Vagina (tissue), 2 donors: ENCODE results near the gene AJUBA. TPM values are rescaled to one million over a fixed set of nuclear protein-coding genes. Genes with fewer than 3 reads are reported as not detected.
"Not testable (repeated sequence)": the region's sequence is repeated elsewhere in the genome, so short reads cannot be mapped to it uniquely, and the experiment has no call there.

Experiments used
- DNase-seq, 2 donors: peaks; one replicate each; pipeline ENCODE4 v3.0.0-alpha.2; 2017; ENCODE audit errors: extremely low spot score in 2 of 2
- H3K27ac ChIP-seq: fragments of 200-600 bp; sonication (generic); one replicate; pipeline ENCODE4 v1.5.1; 2019
- H3K27me3 ChIP-seq: fragments of 200-600 bp; sonication (generic); one replicate; pipeline ENCODE4 v1.5.1; 2019
- H3K36me3 ChIP-seq, 2 donors: fragments of 200-600 bp; sonication (generic); one replicate each; pipeline ENCODE4 v1.5.1; 2017 to 2019
- H3K4me1 ChIP-seq: fragments of 200-600 bp; sonication (generic); one replicate; pipeline ENCODE4 v1.5.1; 2019
- H3K4me3 ChIP-seq, 2 donors: fragments of 200-600 bp; sonication (generic); 1 replicate in 1 of 2; 2 replicates in 1 of 2; pipeline ENCODE4 v1.5.1; 2016 to 2019
- H3K9me3 ChIP-seq: fragments of 200-600 bp; sonication (generic); one replicate; pipeline ENCODE4 v1.5.1; 2019
- CTCF ChIP-seq, 3 experiments: fragments of 450-650 bp in 2 of 3; fragments of 200-600 bp in 1 of 3; sonication (generic) in 1 of 3; IDR thresholded peaks; one replicate each; pipeline ENCODE4 v1.5.1; 2017 to 2019; ENCODE audit warnings: antibody characterized with exemption in 3 of 3, mild to moderate bottlenecking in 2 of 3, moderate library complexity in 2 of 3
- POLR2A ChIP-seq, 2 donors: fragments of 450-650 bp; IDR thresholded peaks; one replicate each; pipeline ENCODE4 v1.6.1; 2017; ENCODE audit warnings: antibody characterized with exemption in 2 of 2, mild to moderate bottlenecking in 2 of 2, moderate library complexity in 2 of 2
- POLR2AphosphoS5 ChIP-seq, 2 donors: sonication (generic); formaldehyde crosslinking; IDR thresholded peaks; one replicate each; pipeline ENCODE4 v1.9.0; 2017; ENCODE audit warnings: antibody characterized with exemption in 2 of 2, mild to moderate bottlenecking in 2 of 2, low read depth in 1 of 2; ENCODE audit not compliant: insufficient read depth in 1 of 2
- intact Hi-C: fragments of 100-400 bp; cut with DNase I; formaldehyde crosslinking; loops from one replicate; pipeline ENCODE4 v1.15.1; 2023
- total RNA-seq: library from RNA; depleted of rRNA; stranded (reverse); fragments of >200 nt; gene quantifications from one replicate; pipeline ENCODE4 v1.2.3, GENCODE V29; 2016

The AJUBA gene
- total RNA-seq, 1 donor from 2014 or later: 21.9 TPM

- no peaks in the 10 kb centered on the region for H3K9me3 ChIP-seq
- intact Hi-C loops: no loop called here
- TF ChIP-seq CTCF (IDR thresholded peaks at IDR 0.05) (no peak), POLR2AphosphoS5 (IDR thresholded peaks at IDR 0.05; ENCODE audit: insufficient read depth in 1 of 2, low read depth in 1 of 2) (no peak), POLR2A (IDR thresholded peaks at IDR 0.05) (no peak)
- H3K36me3 ChIP-seq: peaks cover 0 to 8% of the 10 kb centered on the region in 2 donors
- H3K27ac ChIP-seq: no peak overlapping the region
- H3K27me3 ChIP-seq: no peaks in the 10 kb centered on the region
- DNase-seq: no peak
- H3K4me1 ChIP-seq: no peaks in the 10 kb centered on the region
- no peak overlapping the region for H3K4me3 ChIP-seq
Observed at GRCh38 chr14:23020143-23021128, 38.1 kb upstream of the AJUBA start.

GRCh38 chr14:23018107-23018506 lies 35.8 kb upstream of the AJUBA start:
- Histone ChIP-seq H3K4me1 (no peaks in the 10 kb centered on the region), H3K27ac (no peak overlapping the region), H3K27me3 (no peaks in the 10 kb centered on the region), H3K9me3 (no peaks in the 10 kb centered on the region), H3K4me3 (no peak overlapping the region), H3K36me3 (no peaks in the 10 kb centered on the region)
- intact Hi-C loops: no loop called here
- no peak for TF ChIP-seq POLR2AphosphoS5 (IDR thresholded peaks at IDR 0.05; ENCODE audit: insufficient read depth in 1 of 2, low read depth in 1 of 2)
- no peak for TF ChIP-seq POLR2A (IDR thresholded peaks at IDR 0.05)
- no peak for TF ChIP-seq CTCF (IDR thresholded peaks at IDR 0.05)
- no peak for DNase-seq

- DNase-seq: no peak
- intact Hi-C loops: no loop called here
- Histone ChIP-seq H3K27me3 (no peaks in the 10 kb centered on the region), H3K36me3 (no peaks in the 10 kb centered on the region), H3K4me1 (no peaks in the 10 kb centered on the region), H3K27ac (no peak overlapping the region), H3K9me3 (no peaks in the 10 kb centered on the region), H3K4me3 (no peak overlapping the region)
- TF ChIP-seq POLR2AphosphoS5 (IDR thresholded peaks at IDR 0.05; ENCODE audit: insufficient read depth in 1 of 2, low read depth in 1 of 2) (no peak), POLR2A (IDR thresholded peaks at IDR 0.05) (no peak), CTCF (IDR thresholded peaks at IDR 0.05) (no peak)
Observed at GRCh38 chr14:23017091-23017490, 34.7 kb upstream of the AJUBA start.

GRCh38 chr14:23015618-23016017 lies 33.3 kb upstream of the AJUBA start:
- Histone ChIP-seq H3K4me3 (no peak overlapping the region), H3K27ac (no peak overlapping the region), H3K36me3 (no peaks in the 10 kb centered on the region), H3K4me1 (no peaks in the 10 kb centered on the region), H3K9me3 (no peaks in the 10 kb centered on the region), H3K27me3 (no peaks in the 10 kb centered on the region)
- no peak for TF ChIP-seq CTCF (IDR thresholded peaks at IDR 0.05)
- TF ChIP-seq POLR2AphosphoS5 (IDR thresholded peaks at IDR 0.05; ENCODE audit: insufficient read depth in 1 of 2, low read depth in 1 of 2): no peak
- no peak for TF ChIP-seq POLR2A (IDR thresholded peaks at IDR 0.05)
- intact Hi-C loops: no loop called here
- no peak for DNase-seq

- H3K4me1 ChIP-seq: peaks cover 11% of the 10 kb centered on the region
- intact Hi-C loops, H3K27ac ChIP-seq, H3K27me3 ChIP-seq, DNase-seq, H3K4me3 ChIP-seq, H3K9me3 ChIP-seq, H3K36me3 ChIP-seq: not testable (repeated sequence)
Observed at GRCh38 chr14:23013749-23014054, 31.4 kb upstream of the AJUBA start.
